Amniotic stem cell (primary cell): Measurements from ENCODE around the gene GJA5.

ENCODE experiments used
- DNase-seq: peaks from one replicate; lab custom pipeline; 2025; lab: John Stamatoyannopoulos, UW

Gene GJA5

GRCh38 chr1:147729315-147729714, 31.1 kb downstream of the GJA5 start:
- no peak for DNase-seq

GRCh38 chr1:147726168-147726567, 34.2 kb downstream of the GJA5 start:
- DNase-seq, result no peak

GRCh38 chr1:147725685-147726084, 34.7 kb downstream of the GJA5 start:
- no peak for DNase-seq

GRCh38 chr1:147723691-147724323, 36.6 kb downstream of the GJA5 start:
- DNase-seq, result no peak

GRCh38 chr1:147722124-147722523, 38.3 kb downstream of the GJA5 start:
- DNase-seq, result no peak

- no peak for DNase-seq
Measured at GRCh38 chr1:147721716-147722115, 38.7 kb downstream of the GJA5 start.

GRCh38 chr1:147720557-147720956, 39.8 kb downstream of the GJA5 start:
- no peak for DNase-seq

- DNase-seq, result no peak
Measured at GRCh38 chr1:147719711-147720225, 40.6 kb downstream of the GJA5 start.

GRCh38 chr1:147719029-147719698, 41.2 kb downstream of the GJA5 start:
- no peak for DNase-seq

- no peak for DNase-seq
Measured at GRCh38 chr1:147717706-147718097, 42.7 kb downstream of the GJA5 start.

GRCh38 chr1:147717051-147717705, 43.2 kb downstream of the GJA5 start:
- no peak for DNase-seq

- DNase-seq, result no peak
Measured at GRCh38 chr1:147712605-147713004, 47.8 kb downstream of the GJA5 start.
